ENCODE data around the gene ATP6V1G2.

GRCh38 chr6:31587791-31588777, 41.7 kb upstream of the ATP6V1G2 start:
- TF ChIP-seq CTCF (IDR thresholded peaks at IDR 0.05), result no peak
- no peak for TF ChIP-seq POLR2AphosphoS5 (IDR thresholded peaks at IDR 0.05; ENCODE audit: low read depth, low read length)

Data from Panc1 (cell line).